GM21737 (cell line): Measurements from ENCODE around the gene SLC4A4.

Experiments used
- ATAC-seq: cut with Tn5 transposase; IDR thresholded peaks from one replicate; pipeline ENCODE4 v1.9.1; 2021; ENCODE audit warnings: mild to moderate bottlenecking, moderate library complexity; ENCODE audit not compliant: unreplicated experiment

Gene SLC4A4

GRCh38 chr4:71584585-71584984 is 245.8 kb downstream of the SLC4A4 start:
- no peak for ATAC-seq

GRCh38 chr4:71586087-71586763 is 247.4 kb downstream of the SLC4A4 start:
- no peak for ATAC-seq

- ATAC-seq, result no peak
Measured at GRCh38 chr4:71587995-71588394, 249.2 kb downstream of the SLC4A4 start.

GRCh38 chr4:71592793-71593192 is 254.0 kb downstream of the SLC4A4 start:
- ATAC-seq, result no peak

GRCh38 chr4:71593311-71593710 is 254.5 kb downstream of the SLC4A4 start:
- ATAC-seq, result no peak

- no peak for ATAC-seq
Measured at GRCh38 chr4:71595576-71596108, 256.8 kb downstream of the SLC4A4 start.

GRCh38 chr4:71599578-71599977 is 260.8 kb downstream of the SLC4A4 start:
- no peak for ATAC-seq

GRCh38 chr4:71602289-71602900 is 263.6 kb downstream of the SLC4A4 start:
- ATAC-seq, result no peak

- ATAC-seq, result peak; percentile 90
Measured at GRCh38 chr4:71604785-71605184, 266.0 kb downstream of the SLC4A4 start.

GRCh38 chr4:71607109-71607508 is 268.3 kb downstream of the SLC4A4 start:
- ATAC-seq, result no peak

GRCh38 chr4:71607780-71608677 is 269.2 kb downstream of the SLC4A4 start:
- ATAC-seq, result no peak

- no peak for ATAC-seq
Measured at GRCh38 chr4:71608678-71609071, 269.9 kb downstream of the SLC4A4 start.

- no peak for ATAC-seq
Measured at GRCh38 chr4:71609167-71609566, 270.3 kb downstream of the SLC4A4 start.

- ATAC-seq, result no peak
Measured at GRCh38 chr4:71609651-71610050, 270.8 kb downstream of the SLC4A4 start.

- no peak for ATAC-seq
Measured at GRCh38 chr4:71614621-71615020, 275.8 kb downstream of the SLC4A4 start.

- ATAC-seq, result no peak
Measured at GRCh38 chr4:71616168-71616811, 277.5 kb downstream of the SLC4A4 start.
